ENCODE results near the gene SCPEP1.

The SCPEP1 gene

DNA sequence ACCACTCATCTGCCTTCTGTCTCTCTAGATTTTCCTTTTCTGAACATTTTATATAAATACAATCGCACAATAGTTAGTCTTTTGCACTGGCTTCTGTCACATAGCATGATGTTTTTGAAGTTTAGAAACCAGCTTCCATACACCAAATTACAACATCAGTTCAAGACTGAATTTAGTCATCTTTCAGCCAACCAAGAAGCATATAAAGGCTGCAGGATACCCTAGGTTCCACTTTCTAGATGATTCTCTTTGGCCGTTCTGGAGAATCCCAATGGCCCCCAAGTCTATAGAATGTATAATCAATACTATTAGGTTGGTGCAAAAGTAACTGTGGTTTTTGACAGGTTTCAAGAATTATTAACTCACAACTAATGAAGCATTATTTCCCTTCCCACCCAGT, 19.4 kb downstream of the SCPEP1 start:
- Histone ChIP-seq H3K36me3 (ENCODE audit: control insufficient read depth, insufficient read depth, low read length) (peaks cover 4% of the 10 kb centered on the region), H3K9me3 (ENCODE audit: control insufficient read depth, low read length) (no peaks in the 10 kb centered on the region), H3K27me3 (ENCODE audit: control insufficient read depth, insufficient read depth, low read length, poor library complexity, severe bottlenecking) (no peaks in the 10 kb centered on the region), H3K4me1 (ENCODE audit: control insufficient read depth, insufficient read depth, low read length) (no peaks in the 10 kb centered on the region), H3K4me3 (ENCODE audit: insufficient read depth, low read depth, low read length) (no peak overlapping the region), H3K27ac (ENCODE audit: insufficient read depth, low read depth, low read length, poor library complexity, severe bottlenecking) (no peak overlapping the region)
- 96 to 97% methylated on average over 2 of the region's 2 CpGs for WGBS, 2 experiments

DNA sequence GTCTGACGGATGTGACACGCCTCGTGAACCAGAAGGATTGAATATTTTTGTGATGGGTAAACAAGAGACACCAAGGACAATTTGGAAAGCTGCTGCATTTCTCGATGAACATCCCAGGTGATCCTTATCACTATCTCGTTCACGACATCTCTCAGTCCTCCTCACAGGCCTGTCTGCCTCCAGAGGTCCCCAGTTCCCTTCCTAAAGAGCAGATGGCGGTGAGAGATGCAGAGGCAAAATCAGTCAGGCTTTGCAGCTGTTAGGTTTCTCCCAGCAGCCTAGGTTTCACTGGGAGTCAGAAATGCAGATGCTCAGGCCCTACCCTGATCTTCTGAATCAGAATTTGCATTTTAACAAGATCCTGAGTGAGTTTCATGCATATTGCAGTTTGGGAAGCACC, 23.6 kb downstream of the SCPEP1 start:
- Histone ChIP-seq H3K4me1 (ENCODE audit: control insufficient read depth, insufficient read depth, low read length) (no peaks in the 10 kb centered on the region), H3K27ac (ENCODE audit: insufficient read depth, low read depth, low read length, poor library complexity, severe bottlenecking) (no peak overlapping the region), H3K9me3 (ENCODE audit: control insufficient read depth, low read length) (no peaks in the 10 kb centered on the region), H3K27me3 (ENCODE audit: control insufficient read depth, insufficient read depth, low read length, poor library complexity, severe bottlenecking) (no peaks in the 10 kb centered on the region), H3K36me3 (ENCODE audit: control insufficient read depth, insufficient read depth, low read length) (peaks cover 4% of the 10 kb centered on the region), H3K4me3 (ENCODE audit: insufficient read depth, low read depth, low read length) (no peak overlapping the region)
- 92 to 96% methylated on average over 7 of the region's 7 CpGs for WGBS, 2 experiments

DNA sequence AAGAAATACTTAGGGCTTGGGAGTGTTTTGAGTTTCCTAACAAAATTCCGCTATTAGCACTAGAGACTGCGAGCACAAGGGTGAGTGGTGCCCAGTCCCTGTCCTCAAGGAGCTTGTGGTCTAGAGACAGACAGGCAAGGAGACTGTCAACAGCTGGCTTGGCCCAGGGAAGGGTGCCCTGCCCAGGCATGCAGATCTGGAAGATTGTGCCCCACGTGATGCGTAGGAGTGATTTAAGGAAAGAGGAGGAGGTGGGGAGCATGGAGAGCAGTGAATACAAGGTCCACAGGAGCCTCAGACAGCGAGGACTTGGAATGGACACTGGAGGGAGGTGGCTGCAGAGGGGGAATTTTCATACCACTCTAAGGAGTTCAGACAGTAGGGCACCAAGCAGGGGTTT, 25.0 kb downstream of the SCPEP1 start:
- Histone ChIP-seq H3K36me3 (ENCODE audit: control insufficient read depth, insufficient read depth, low read length) (no peaks in the 10 kb centered on the region), H3K27ac (ENCODE audit: insufficient read depth, low read depth, low read length, poor library complexity, severe bottlenecking) (no peak overlapping the region), H3K4me3 (ENCODE audit: insufficient read depth, low read depth, low read length) (no peak overlapping the region), H3K9me3 (ENCODE audit: control insufficient read depth, low read length) (no peaks in the 10 kb centered on the region), H3K27me3 (ENCODE audit: control insufficient read depth, insufficient read depth, low read length, poor library complexity, severe bottlenecking) (no peaks in the 10 kb centered on the region), H3K4me1 (ENCODE audit: control insufficient read depth, insufficient read depth, low read length) (no peaks in the 10 kb centered on the region)
- WGBS, 2 experiments = 92 to 95% methylated on average over 5 of the region's 5 CpGs

GRCh38 chr17:57004944-57005579, 27.1 kb downstream of the SCPEP1 start:
- Histone ChIP-seq H3K4me3 (ENCODE audit: insufficient read depth, low read depth, low read length) (no peak overlapping the region), H3K36me3 (ENCODE audit: control insufficient read depth, insufficient read depth, low read length) (no peaks in the 10 kb centered on the region), H3K4me1 (ENCODE audit: control insufficient read depth, insufficient read depth, low read length) (no peaks in the 10 kb centered on the region), H3K27me3 (ENCODE audit: control insufficient read depth, insufficient read depth, low read length, poor library complexity, severe bottlenecking) (no peaks in the 10 kb centered on the region), H3K9me3 (ENCODE audit: control insufficient read depth, low read length) (no peaks in the 10 kb centered on the region), H3K27ac (ENCODE audit: insufficient read depth, low read depth, low read length, poor library complexity, severe bottlenecking) (no peak overlapping the region)
- 85 to 88% methylated on average over 8 of the region's 8 CpGs for WGBS, 2 experiments

DNA sequence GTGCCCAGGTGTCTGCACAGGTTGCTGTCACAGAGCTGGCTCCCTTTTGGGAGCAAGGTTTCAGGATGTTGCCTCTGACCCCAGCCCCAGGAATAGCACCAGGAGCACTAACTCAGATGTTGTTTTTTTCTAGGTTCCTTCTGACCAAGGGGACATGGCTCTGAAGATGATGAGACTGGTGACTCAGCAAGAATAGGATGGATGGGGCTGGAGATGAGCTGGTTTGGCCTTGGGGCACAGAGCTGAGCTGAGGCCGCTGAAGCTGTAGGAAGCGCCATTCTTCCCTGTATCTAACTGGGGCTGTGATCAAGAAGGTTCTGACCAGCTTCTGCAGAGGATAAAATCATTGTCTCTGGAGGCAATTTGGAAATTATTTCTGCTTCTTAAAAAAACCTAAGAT, 28.1 kb downstream of the SCPEP1 start:
- Histone ChIP-seq H3K27me3 (ENCODE audit: control insufficient read depth, insufficient read depth, low read length, poor library complexity, severe bottlenecking) (no peaks in the 10 kb centered on the region), H3K4me3 (ENCODE audit: insufficient read depth, low read depth, low read length) (no peak overlapping the region), H3K4me1 (ENCODE audit: control insufficient read depth, insufficient read depth, low read length) (no peaks in the 10 kb centered on the region), H3K9me3 (ENCODE audit: control insufficient read depth, low read length) (no peaks in the 10 kb centered on the region), H3K27ac (ENCODE audit: insufficient read depth, low read depth, low read length, poor library complexity, severe bottlenecking) (no peak overlapping the region), H3K36me3 (ENCODE audit: control insufficient read depth, insufficient read depth, low read length) (no peaks in the 10 kb centered on the region)
- WGBS, 2 experiments = 98% methylated on average over 2 of the region's 2 CpGs

DNA sequence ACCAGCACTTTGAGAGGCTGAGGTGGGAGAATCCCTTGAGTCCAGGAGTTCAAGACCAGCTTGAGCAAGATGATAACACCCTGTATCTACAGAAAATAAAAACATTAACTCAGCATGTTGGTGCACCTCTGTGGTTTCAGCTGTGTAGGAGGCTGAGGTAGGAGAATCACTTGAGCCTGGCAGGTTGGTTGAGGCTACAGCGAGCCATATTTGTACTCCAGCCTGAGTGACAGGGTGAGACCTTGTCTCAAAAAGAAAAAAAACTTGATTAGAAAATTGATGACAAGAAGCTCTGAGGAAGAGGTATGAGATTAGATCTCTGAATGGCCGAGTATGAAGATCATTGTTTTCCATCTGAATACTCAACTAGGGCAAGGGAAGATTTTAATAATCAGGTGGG, 31.0 kb downstream of the SCPEP1 start:
- Histone ChIP-seq H3K4me1 (ENCODE audit: control insufficient read depth, insufficient read depth, low read length) (no peaks in the 10 kb centered on the region), H3K4me3 (ENCODE audit: insufficient read depth, low read depth, low read length) (no peak overlapping the region), H3K27ac (ENCODE audit: insufficient read depth, low read depth, low read length, poor library complexity, severe bottlenecking) (no peak overlapping the region), H3K36me3 (ENCODE audit: control insufficient read depth, insufficient read depth, low read length) (no peaks in the 10 kb centered on the region), H3K27me3 (ENCODE audit: control insufficient read depth, insufficient read depth, low read length, poor library complexity, severe bottlenecking) (no peaks in the 10 kb centered on the region), H3K9me3 (ENCODE audit: control insufficient read depth, low read length) (no peaks in the 10 kb centered on the region)
- WGBS, 2 experiments = 88 to 95% methylated on average over 2 of the region's 2 CpGs

DNA sequence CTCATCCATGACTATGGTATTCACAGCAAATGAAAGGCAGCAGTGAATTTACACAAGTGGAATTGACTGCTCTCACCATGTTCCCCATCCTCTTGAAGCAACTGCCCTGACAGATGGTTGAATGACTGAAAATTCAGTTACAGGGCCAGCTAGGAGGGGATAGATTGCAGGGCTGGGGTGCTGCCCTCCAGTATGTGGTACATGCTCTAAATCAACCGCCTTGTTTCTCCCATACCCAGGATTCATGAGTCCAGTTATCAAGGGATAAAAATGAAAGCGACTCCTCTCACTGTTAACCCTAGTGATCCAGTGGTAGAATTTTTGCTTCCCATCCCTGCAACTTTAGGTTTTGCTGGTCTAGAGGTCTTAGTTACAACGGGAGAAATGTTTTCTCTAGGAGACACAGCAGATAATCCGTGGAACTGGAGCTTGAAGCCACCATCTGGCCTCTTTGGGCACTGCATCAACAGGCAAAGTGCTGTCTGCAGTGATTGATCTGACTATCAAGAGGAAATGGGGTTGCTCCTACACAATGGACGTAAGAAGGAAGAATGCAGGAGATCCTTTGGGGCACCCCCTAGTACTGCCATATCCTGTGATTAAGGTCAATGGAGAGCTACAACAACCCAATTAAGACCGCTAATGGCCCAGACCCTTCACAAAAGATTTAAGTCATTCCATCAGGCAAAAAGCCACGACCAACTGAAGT, 32.0 kb downstream of the SCPEP1 start:
- Histone ChIP-seq H3K4me1 (ENCODE audit: control insufficient read depth, insufficient read depth, low read length) (no peaks in the 10 kb centered on the region), H3K4me3 (ENCODE audit: insufficient read depth, low read depth, low read length) (no peak overlapping the region), H3K36me3 (ENCODE audit: control insufficient read depth, insufficient read depth, low read length) (no peaks in the 10 kb centered on the region), H3K27ac (ENCODE audit: insufficient read depth, low read depth, low read length, poor library complexity, severe bottlenecking) (no peak overlapping the region), H3K9me3 (ENCODE audit: control insufficient read depth, low read length) (no peaks in the 10 kb centered on the region), H3K27me3 (ENCODE audit: control insufficient read depth, insufficient read depth, low read length, poor library complexity, severe bottlenecking) (no peaks in the 10 kb centered on the region)
- WGBS, 2 experiments = 57 to 58% methylated on average over 7 of the region's 7 CpGs

GRCh38 chr17:57010487-57010886, 32.6 kb downstream of the SCPEP1 start:
- H3K36me3 ChIP-seq (ENCODE audit: control insufficient read depth, insufficient read depth, low read length) = no peaks in the 10 kb centered on the region
- no peaks in the 10 kb centered on the region for H3K27me3 ChIP-seq (ENCODE audit: control insufficient read depth, insufficient read depth, low read length, poor library complexity, severe bottlenecking)
- H3K9me3 ChIP-seq (ENCODE audit: control insufficient read depth, low read length) = no peaks in the 10 kb centered on the region
- H3K4me1 ChIP-seq (ENCODE audit: control insufficient read depth, insufficient read depth, low read length) = no peaks in the 10 kb centered on the region
- no peak overlapping the region for H3K27ac ChIP-seq (ENCODE audit: insufficient read depth, low read depth, low read length, poor library complexity, severe bottlenecking)
- H3K4me3 ChIP-seq (ENCODE audit: insufficient read depth, low read depth, low read length) = no peak overlapping the region
- 73 to 89% methylated on average over 2 of the region's 3 CpGs for WGBS, 2 experiments

DNA sequence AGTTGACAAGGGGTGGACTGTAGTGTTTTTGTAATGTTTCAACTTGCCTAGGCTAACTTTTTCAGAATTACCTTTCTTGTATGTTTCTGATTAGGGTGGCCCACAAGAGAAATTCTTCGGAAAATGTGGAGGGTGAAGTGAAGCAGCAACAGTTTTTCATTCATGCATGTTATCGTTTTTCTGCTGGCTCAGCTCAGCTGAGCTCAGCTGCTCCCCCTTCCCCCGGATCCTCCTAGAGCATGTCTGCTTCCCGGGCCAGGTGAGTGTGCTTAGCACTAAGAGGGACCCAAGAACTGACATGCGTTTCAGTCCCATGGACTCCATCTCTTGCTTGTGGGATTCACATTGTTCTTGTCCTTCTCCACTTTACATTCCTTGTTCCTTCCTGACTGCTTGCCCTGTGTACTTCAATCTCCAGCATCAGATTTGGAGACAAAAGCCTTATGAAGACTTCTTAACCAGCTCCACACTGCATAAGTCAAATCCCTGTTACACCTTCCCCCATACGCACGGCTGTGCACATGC, 33.6 kb downstream of the SCPEP1 start:
- Histone ChIP-seq H3K36me3 (ENCODE audit: control insufficient read depth, insufficient read depth, low read length) (no peaks in the 10 kb centered on the region), H3K27me3 (ENCODE audit: control insufficient read depth, insufficient read depth, low read length, poor library complexity, severe bottlenecking) (no peaks in the 10 kb centered on the region), H3K9me3 (ENCODE audit: control insufficient read depth, low read length) (no peaks in the 10 kb centered on the region), H3K4me1 (ENCODE audit: control insufficient read depth, insufficient read depth, low read length) (no peaks in the 10 kb centered on the region), H3K27ac (ENCODE audit: insufficient read depth, low read depth, low read length, poor library complexity, severe bottlenecking) (no peak overlapping the region), H3K4me3 (ENCODE audit: insufficient read depth, low read depth, low read length) (no peak overlapping the region)
- 88 to 89% methylated on average over 7 of the region's 7 CpGs for WGBS, 2 experiments

DNA sequence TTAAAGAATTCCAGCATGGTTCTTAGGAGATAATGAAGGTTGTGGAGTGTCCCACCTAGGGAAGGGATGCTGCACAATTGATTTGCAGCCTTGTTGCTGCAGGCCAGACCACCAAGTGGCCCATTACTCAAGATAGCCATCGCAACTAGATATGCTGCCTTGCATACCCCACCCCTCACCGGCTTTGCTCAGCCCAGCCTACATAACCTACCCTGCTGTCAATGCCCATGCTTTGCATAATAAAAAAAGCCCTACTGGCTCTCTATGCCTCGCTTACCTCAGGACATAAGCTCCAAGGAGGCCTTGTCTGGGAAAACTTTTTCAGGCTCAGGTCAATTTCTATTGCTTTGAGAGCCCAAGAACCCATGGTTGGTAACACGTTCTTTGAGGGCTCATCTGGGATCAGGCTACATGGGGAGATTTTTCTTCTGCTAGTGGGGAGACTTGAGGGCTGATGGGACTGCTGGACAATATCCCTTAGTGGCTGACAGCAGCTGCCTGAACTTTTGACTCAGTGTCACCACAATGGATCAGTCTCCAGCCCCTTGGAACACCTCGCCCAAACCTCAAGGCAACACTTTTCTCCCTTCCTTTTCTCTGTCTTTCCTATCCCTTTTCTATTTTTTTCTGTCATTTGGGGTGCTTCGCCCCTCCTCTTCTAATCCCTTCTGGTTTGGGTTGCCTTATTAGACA, 38.3 kb downstream of the SCPEP1 start:
- H3K4me1 ChIP-seq (ENCODE audit: control insufficient read depth, insufficient read depth, low read length) = no peaks in the 10 kb centered on the region
- H3K9me3 ChIP-seq (ENCODE audit: control insufficient read depth, low read length) = no peaks in the 10 kb centered on the region
- no peak overlapping the region for H3K4me3 ChIP-seq (ENCODE audit: insufficient read depth, low read depth, low read length)
- H3K27me3 ChIP-seq (ENCODE audit: control insufficient read depth, insufficient read depth, low read length, poor library complexity, severe bottlenecking) = no peaks in the 10 kb centered on the region
- no peak overlapping the region for H3K27ac ChIP-seq (ENCODE audit: insufficient read depth, low read depth, low read length, poor library complexity, severe bottlenecking)
- 68 to 76% methylated on average over 6 of the region's 6 CpGs for WGBS, 2 experiments
- H3K36me3 ChIP-seq (ENCODE audit: control insufficient read depth, insufficient read depth, low read length) = no peaks in the 10 kb centered on the region

All from ectodermal cell (in vitro differentiated cells).